Stimulated activated CD4-positive, alpha-beta T cell treated with anti-CD3 and anti-CD28 coated beads, TNF-alpha, amount 100 ng/mL, for 4 hours (primary cell): ENCODE data around the gene TMPRSS2.

Source experiments
- DNase-seq, 3 experiments: peaks; one replicate each; pipeline ENCODE4 v3.0.0-alpha.2; 2020; ENCODE audit warnings: low read depth in 3 of 3

TMPRSS2 gene

DNA sequence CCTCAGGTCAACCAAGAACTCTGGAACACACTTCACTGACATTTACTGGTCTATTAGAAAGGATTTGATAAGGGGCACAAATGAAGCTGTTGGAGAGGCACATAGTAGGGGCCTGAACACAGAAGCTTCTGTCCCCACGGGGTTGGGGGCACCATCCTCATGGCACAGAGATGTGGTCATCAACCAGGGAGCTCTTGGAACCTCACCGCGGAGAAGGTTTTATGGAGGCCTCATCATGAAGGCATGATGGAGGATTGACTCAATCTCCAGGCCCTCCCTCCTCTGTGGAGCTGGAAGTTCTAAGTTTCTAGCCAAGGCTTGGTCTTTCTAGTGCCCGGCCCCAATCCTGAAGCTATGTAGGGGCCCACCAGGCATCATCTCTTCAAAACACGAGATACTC is 58.3 kb downstream of the TMPRSS2 start:
- no peak for DNase-seq

DNA sequence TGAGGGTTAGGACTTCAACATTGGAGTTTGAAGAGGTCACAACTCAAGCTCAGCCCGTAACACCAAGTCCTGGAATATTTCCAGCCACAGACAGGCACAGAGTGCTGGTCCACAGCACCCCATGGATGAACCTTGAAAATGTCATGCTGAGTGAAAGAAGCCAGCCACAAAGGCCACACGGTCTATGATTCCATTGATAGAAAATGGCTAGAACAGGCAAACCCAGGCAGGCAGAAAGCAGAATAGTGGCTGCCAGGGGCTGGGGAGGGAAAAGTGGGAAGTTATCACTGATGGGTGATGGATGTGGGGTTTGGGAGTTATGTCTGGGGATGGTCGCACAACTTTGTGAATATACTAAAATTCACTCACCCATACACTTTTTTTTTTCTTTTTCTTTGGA is 60.6 kb downstream of the TMPRSS2 start:
- no peak for DNase-seq

DNA sequence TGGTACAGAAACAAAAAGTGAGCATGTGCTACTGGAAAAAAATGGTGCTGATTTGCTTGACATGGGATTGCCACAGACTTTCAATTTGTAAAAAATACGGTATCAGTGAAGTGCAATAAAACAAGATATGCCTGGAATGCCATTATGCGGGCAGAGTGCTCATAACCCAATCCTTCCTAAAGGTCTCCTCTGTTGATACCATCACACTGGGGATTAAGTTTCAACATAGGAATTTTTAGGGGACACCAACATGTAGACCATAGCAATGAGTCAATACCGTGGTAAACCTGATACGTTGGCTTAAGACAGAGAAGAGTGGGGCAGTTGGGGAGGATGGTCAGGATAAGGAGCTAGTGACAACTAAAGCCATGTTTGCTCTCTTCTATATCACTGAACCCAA is 61.4 kb downstream of the TMPRSS2 start:
- DNase-seq = no peak

DNA sequence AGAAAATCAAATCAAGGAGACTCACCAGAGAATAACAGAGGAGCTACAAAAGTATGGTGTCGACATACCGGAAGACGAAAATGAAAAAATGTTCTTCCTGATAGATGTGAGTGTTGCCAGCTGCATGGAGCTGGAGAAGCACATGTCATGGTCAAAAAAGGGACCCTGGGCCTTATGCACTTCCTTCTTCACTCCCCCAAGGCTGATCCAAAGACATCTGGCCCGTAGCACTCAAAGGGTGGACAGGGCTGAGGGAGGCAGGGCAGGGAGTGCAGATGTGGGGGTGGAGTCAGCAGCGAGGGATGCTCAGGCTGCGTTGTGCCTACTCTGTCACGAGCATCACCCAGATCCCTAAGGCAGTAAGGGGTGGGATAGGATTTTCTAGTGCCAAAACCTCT is 62.5 kb downstream of the TMPRSS2 start:
- DNase-seq = no peak

DNA sequence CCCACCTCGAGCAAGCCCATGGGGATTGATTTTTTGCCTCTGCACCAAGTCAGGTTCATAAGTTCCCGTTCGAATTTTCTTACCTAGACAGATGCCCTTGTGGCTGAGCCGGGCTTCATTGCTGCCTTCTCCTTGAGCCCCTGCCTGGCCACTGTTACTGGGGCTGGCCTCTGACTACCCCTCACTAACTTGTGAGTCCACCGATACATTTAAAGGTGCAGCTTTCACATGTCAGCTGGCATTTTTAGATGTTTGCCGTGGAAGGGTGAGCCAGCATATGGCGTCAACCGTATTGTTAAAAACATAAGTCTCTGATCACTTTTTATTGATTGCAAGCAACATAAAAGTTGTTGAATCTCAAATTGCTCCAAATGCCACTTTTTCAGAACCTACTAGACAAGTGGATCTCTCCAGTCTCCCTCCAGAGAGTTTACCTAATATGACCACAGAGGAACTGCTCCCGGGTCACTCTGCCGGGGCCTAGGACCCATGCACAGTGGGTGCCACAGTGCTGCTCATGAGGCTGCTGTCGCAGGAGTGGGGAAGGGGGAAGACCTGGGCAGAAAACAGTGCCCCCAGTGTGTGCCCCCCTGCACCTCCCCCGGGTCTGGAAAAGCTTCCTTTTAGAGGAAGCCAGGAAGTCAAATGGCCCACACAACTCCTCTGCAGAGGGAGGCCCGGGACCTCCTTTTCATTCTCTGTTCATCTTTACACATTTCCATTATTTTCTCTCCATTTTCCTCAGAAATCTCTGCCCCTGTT is 63.1 kb downstream of the TMPRSS2 start:
- no peak for DNase-seq

DNA sequence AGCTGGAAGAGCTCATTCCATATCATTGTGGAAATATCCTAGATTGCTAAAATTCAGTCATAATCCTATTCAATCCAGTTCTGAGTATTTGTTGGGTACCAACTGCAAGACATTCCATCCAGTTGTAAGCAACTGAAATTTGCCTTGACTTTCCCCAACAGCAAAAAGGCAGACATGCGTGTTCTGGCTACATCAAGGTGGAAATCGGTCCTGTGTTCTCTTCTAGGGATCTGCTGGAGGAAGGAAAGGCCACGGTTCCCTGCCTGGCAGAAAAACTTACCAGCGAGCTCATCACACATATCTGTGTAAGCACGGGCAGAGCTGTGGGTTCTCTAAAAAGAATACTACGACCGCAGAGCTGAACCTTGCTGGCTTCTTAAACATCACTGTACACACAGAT is 64.4 kb downstream of the TMPRSS2 start:
- no peak for DNase-seq

DNA sequence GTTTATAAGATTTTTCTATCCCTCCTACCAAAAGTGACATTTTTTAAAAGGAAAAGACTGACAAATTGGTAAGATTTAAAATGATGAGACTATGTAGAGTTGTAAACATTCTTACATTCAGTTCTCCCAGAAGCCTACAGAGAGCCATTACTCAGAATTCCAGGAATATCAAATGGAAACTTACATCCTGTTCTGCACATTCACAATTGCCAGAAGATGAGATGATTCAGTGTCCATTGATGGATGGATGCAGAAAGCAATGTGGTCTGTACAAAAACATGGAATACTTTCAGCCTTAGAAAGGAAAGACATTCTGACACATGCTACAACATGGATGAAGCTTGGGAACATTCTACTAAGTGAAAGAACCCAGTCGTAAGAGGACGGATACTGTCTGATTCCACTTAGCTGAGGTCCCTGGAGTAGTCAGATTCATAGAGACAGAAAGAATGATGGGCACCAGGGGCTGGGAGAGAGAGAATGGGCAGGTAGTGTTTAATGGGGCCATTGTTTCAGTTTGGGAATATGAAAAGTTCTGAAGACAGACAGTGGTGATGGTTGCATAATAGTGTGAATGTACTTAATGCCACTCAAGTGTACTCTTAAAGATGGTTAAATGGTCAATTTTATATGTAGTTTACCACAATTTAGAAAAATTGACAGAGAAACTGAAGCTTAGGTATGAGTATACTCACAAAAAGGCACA is 65.3 kb downstream of the TMPRSS2 start:
- no peak for DNase-seq

DNA sequence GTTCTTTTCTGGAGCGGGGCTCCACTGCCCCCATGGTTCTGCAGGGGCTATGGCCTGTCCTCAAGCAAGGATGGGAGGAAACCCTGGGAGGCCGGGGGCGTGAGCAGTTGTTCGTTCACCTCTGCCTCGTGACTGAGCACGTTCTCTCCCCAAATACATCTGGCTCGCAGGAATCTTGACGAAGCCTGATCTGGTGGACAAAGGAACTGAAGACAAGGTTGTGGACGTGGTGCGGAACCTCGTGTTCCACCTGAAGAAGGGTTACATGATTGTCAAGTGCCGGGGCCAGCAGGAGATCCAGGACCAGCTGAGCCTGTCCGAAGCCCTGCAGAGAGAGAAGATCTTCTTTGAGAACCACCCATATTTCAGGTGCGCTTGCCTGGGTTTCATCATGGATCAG is 66.4 kb downstream of the TMPRSS2 start:
- DNase-seq = no peak

DNA sequence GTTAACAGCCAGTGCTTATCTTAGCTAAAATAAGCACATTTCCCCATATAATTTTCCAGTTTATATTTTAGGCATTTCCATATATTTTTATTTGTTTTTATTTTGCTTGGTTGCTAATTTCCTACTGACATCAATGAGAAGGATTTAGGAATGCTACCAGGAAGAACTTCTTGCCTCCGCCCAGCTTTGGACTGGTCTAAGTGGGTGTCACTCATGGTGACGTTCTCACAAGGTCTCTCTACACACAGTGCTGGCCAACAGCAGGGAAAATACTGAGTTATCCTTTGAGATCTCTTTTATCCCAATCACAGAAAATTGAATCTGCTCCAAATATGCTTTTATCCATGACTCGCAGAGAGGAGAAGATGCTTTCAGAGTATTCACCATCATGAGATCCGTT is 68.7 kb downstream of the TMPRSS2 start:
- no peak for DNase-seq

DNA sequence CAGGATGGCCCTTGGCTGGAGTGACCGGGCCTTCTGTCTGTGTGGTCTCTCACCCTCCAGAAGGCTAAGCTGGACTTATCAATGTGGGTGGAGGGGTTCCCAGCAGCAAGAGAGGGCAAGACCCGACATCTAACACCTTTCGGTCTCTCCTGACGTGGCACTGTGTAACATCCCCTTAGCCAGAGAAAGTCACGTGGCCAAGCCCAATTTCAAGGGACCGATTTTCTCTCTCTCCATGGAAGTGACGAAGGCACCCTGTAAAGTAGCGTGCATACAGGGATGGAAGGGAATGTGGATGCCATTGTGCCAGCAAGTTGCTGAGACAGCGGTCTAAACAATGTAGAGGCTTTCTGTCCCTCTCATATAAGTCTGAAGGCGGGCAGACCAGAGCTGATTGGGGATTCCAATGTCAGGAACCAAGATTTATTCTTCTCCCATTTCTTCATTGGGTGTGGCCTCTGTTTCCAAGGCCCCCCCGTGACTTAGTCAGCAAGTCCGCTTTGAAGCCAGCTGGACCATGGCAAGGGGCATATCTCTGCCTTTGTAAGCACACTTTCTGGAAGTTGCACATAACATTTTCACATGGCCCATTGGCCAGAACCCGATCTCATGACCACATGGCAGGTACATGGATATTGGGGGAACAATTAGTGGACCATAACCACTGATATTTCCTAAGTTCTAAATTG is 69.4 kb downstream of the TMPRSS2 start:
- no peak for DNase-seq

DNA sequence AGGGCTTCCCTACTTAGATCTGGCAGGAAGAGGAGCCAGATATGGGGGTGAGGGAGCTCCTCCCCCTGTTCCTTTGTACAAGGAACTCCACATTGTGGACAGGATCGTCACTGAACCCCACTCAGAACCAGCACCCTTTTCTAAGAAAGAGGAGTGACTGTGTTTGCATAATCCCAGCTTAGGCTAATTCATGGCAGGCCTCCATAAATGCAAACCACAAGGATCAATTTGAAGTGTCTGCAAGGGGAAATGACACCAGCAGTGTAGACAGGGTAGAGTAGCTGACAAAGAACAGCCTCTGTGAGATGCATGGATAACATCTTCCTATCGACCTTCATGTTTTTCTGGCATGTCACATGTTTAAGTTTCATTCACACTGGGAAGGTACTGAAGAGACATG is 70.2 kb downstream of the TMPRSS2 start:
- no peak for DNase-seq

DNA sequence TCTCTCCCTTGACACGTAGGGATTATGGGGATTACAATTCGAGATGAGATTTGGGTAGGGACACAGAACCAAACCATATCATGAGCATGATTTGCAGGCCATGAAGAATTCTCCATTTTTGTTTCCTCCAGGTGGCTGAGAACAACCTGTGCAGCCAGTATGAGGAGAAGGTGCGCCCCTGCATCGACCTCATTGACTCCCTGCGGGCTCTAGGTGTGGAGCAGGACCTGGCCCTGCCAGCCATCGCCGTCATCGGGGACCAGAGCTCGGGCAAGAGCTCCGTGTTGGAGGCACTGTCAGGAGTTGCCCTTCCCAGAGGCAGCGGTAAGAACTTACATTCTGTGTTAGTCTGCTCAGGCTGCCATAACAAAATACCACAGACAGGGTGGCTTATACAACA is 72.3 kb downstream of the TMPRSS2 start:
- DNase-seq = no peak

DNA sequence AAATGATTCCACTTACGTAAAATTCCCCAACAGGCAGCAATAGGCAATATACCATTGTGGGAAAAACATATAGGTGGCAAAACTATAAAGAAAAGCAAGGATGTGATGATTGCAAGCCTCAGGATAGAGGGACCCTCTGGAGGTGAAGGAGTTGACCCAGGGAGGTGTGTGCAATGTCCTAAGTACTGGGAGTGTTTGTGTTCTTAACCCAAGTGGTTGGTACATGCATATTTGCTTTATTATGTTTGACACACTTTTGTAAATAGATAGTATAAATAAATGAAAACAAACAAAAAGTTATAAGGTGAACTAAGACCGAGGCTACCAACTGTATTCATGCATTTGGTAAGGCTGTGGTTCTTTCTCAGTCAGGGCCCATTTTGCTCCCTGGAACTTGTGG is 74.4 kb downstream of the TMPRSS2 start:
- DNase-seq = no peak

DNA sequence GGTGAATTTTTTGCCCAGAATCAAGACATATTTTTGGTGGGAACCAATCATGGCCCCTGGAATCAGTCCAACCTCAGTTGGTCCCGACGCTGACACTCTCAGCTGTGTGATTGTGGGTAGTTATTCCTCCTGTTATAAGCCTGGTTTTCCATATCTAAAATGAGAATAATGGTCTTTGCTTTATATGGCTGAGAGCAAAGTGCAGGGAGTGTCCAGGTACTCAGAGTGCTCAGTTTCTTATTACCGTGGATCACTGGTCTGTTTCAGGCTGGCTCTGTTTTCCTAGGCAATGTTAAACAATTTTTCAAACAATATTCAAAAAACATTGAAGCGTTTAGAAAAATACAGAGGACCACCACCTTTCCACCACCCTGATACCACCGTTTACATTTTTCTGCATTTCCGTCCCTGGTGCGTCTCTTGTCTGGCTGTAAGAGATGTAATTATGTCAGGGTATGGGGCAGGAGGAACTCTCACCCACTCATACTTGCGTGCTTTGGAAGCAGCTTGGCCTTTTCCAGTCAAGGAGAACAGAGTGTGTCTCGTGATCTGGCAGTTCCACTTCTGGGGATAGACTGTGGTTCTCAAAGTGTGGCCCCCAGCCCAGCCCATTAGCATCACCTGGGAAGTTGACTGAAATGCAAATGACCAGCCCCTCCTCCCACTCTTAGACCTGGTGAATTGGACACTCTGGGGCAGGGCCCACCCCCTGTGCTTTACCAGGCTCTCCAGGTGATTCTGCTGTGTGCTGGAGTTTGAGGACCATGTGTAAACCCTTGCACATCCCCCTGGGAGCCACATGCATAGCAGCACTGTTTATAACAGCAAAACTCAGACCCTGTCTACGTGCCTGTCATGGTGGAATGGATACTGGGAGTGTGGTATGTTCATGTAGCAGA is 75.1 kb downstream of the TMPRSS2 start:
- DNase-seq = no peak

DNA sequence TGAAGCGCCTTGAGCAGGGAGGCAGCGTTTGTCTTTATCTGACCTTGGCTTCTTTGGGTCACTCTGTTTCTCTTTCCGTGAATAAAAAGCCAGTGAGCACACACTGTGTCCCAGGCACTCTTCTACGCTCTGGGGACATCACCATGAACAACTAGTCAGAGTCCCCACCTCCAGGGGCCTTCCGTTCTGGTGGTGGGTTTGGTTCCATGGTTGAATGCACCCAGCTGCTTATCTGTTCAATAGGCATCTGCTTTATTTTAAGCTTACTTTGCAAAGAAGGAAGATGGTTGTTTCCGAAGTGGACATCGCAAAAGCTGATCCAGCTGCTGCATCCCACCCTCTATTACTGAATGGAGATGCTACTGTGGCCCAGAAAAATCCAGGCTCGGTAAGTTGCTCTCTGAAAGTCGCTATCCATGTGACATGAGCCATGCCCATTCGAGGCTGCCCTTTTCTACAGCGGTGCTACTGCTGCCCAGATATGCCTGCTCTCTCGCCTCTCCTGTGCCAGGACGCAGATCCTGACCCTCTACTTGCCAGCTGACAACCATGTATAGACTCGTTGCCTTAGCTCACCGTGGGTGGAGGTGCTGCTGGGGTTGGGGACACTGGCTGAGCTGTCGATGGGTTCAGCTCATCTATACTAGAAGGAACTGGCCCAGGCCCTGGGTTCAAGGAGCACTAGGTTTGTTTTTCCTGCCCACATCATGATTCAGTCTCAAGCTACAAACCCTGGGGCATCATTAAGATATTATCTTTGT is 76.0 kb downstream of the TMPRSS2 start:
- DNase-seq = no peak

DNA sequence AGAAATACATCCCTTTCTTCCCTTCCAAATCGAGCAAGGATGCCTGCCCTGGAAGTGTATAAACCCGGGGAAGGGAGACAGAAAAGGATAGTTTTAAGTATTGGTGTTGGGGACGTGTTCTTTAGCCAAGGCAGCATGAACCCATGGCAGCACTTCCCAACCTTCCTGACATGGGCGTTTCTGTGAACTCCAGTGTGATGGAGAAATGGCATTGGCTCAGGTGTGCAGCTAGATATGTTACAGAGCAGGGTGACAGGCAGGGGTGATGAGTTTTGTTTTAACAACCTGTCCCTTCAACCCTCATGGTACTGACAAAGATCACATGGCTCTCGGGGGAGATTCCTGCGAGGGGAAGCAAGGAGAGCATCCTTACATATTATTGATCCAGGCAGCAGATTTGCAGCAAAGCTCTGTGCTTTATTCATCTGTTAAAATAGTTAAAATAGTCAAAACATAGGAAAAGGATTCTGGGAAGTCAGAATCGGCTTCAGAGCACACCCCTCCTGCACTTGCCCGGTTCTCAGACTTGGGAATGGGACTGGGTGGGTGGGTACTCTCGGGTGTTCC is 78.0 kb downstream of the TMPRSS2 start:
- no peak for DNase-seq

DNA sequence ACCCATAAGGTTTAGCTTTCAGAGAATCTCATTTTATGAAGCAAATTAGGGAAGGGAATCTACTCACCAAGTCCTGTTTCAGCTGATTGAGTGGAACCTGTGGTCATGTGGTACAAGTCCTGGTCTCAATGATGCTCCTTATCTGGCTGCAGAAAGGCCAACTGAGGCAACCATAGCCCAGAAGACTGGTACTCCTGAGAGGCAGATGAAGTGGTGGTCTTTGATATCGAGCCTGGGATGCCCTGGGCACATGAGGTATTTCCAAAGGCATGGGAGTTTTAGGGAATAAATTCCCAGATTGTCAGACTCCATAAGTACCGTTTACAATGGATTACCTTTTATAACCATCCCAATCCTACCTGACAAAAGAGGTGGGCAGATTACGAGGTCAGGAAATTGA is 78.7 kb downstream of the TMPRSS2 start:
- no peak for DNase-seq

DNA sequence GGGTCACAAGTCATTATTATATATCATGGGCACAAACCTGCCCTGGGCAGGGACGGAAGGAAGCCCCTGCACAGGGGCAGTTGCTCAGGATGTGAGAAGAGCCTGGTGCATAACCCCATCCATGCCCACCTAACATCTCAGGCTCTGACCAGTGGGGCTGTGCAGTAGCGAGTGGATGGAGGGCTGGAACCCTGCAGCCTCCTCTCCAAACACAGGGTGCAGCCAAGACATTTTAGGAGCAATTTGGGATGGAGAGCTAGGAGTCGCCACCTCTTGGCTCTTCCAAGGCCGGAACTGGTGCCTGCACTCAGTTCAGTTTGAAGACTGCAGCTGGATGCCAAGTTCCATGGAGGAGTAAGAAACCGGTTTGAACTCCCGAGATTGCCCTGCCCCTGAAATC is 79.1 kb downstream of the TMPRSS2 start:
- DNase-seq = no peak

DNA sequence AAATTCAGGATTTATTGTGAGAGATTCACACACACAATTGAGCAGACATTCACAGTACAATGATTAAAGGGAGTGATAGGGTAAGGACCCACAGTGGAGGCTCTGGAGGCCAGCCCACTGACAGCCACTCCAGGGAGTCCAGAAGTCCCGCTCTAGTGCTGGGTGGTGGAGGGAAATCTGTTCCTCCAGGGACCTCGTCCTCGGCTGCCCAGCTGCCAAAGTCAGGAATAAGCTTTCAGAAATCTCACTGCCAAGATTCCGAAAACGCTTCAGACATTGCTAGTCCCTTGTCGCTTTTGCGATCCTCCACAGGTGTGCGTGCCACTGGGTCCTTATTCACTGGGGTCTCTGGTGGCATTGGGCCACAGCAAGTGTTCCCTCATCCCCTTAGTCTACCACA is 79.6 kb downstream of the TMPRSS2 start:
- DNase-seq = no peak

DNA sequence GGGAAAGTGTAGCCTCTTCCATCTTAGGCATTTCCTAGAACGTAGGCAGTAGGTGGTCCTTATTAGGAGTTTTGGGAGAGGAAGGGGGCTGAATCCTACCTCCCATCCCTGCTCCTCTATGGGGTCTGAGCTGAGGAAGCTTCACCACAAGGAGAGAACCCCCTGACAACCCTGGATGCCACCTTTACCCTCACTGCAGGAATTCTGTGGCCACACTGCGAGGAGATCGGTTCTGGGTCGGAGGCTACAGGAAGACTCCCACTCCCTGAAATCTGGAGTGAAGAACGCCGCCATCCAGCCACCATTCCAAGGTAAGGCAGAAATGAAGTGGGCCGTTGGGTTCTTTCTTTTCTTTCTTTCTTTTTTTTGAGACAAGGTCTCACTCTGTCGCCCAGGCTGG is 80.4 kb downstream of the TMPRSS2 start:
- DNase-seq = no peak
